HepG2 (cell line): ENCODE measurements around the gene RNF149. TPM values are rescaled to one million over a fixed set of nuclear protein-coding genes. Genes with fewer than 3 reads are reported as not detected.

Experiments used
- BCL6 ChIP-seq: IDR thresholded peaks from 2 replicates; pipeline ENCODE4 v1.6.1; 2016; ENCODE audit warnings: missing genetic modification reagents, missing compliant biosample characterization
- BRD4 ChIP-seq: sonication (generic); formaldehyde crosslinking; IDR thresholded peaks from 2 replicates; pipeline ENCODE4 v1.4.0; 2020; ENCODE audit warnings: missing genetic modification reagents
- CTCF ChIP-seq: sonication (generic); formaldehyde crosslinking; IDR thresholded peaks from 2 replicates; pipeline ENCODE4 v1.5.0; 2020; ENCODE audit warnings: mild to moderate bottlenecking, missing genetic modification reagents, moderate library complexity
- DMAP1 ChIP-seq: IDR thresholded peaks from 2 replicates; pipeline ENCODE4 v1.6.1; 2016
- ELF1 ChIP-seq: sonication (generic); formaldehyde crosslinking; IDR thresholded peaks from 2 replicates; pipeline ENCODE4 v1.4.0; 2020; ENCODE audit warnings: missing genetic modification reagents
- ERF ChIP-seq: IDR thresholded peaks from 2 replicates; pipeline ENCODE4 v1.6.1; 2018; ENCODE audit warnings: missing biosample characterization, missing genetic modification reagents
- GATAD2A ChIP-seq: IDR thresholded peaks from 2 replicates; pipeline ENCODE4 v1.6.1; 2016
- HDAC2 ChIP-seq: sonication (generic); formaldehyde crosslinking; IDR thresholded peaks from 2 replicates; pipeline ENCODE4 v1.4.0; 2020; ENCODE audit warnings: missing genetic modification reagents
- HMGXB4 ChIP-seq, 2 experiments: sonication (generic) in 1 of 2; formaldehyde crosslinking in 1 of 2; IDR thresholded peaks; 2 replicates each; pipeline versions ENCODE4 v1.4.0 to v1.6.1; 2018 to 2020; ENCODE audit warnings: missing genetic modification reagents in 2 of 2, borderline replicate concordance in 1 of 2, low read depth in 1 of 2, mild to moderate bottlenecking in 1 of 2, missing biosample characterization in 1 of 2
- HOXA5 ChIP-seq: sonication (generic); formaldehyde crosslinking; IDR thresholded peaks from 2 replicates; pipeline ENCODE4 v1.4.0; 2020; ENCODE audit warnings: missing genetic modification reagents
- MED1 ChIP-seq: sonication (generic); formaldehyde crosslinking; IDR thresholded peaks from 2 replicates; pipeline ENCODE4 v1.4.0; 2020; ENCODE audit warnings: missing genetic modification reagents
- PAXIP1 ChIP-seq: sonication (generic); formaldehyde crosslinking; conservative IDR thresholded peaks from 2 replicates; pipeline ENCODE4 v1.4.0; 2020; ENCODE audit warnings: mild to moderate bottlenecking, missing genetic modification reagents, moderate library complexity
- PHF5A ChIP-seq: IDR thresholded peaks from one replicate; pipeline ENCODE4 v1.6.1; 2018; ENCODE audit warnings: low read depth, missing genetic modification reagents; ENCODE audit not compliant: unreplicated experiment
- RAD21 ChIP-seq: fragments of 450-650 bp; formaldehyde crosslinking; IDR thresholded peaks from 2 replicates; pipeline ENCODE4 v1.5.0; 2020; ENCODE audit warnings: mild to moderate bottlenecking
- RCOR2 ChIP-seq: IDR thresholded peaks from 2 replicates; pipeline ENCODE4 v1.6.1; 2016; ENCODE audit warnings: missing biosample characterization, missing genetic modification reagents
- RXRB ChIP-seq: IDR thresholded peaks from 2 replicates; pipeline ENCODE4 v1.6.1; 2016; ENCODE audit warnings: borderline replicate concordance, missing genetic modification reagents, missing compliant biosample characterization
- SAP130 ChIP-seq: IDR thresholded peaks from 2 replicates; pipeline ENCODE4 v1.6.1; 2016; ENCODE audit warnings: low read depth
- STAG1 ChIP-seq: sonication (generic); formaldehyde crosslinking; IDR thresholded peaks from 2 replicates; pipeline ENCODE4 v1.4.0; 2020; ENCODE audit warnings: missing genetic modification reagents
- ZNF232 ChIP-seq: sonication (generic); formaldehyde crosslinking; IDR thresholded peaks from 2 replicates; pipeline ENCODE4 v1.4.0; 2020; ENCODE audit warnings: missing genetic modification reagents, borderline replicate concordance
- ZNF512B ChIP-seq: sonication (generic); formaldehyde crosslinking; IDR thresholded peaks from 2 replicates; pipeline ENCODE4 v1.5.1; 2020; ENCODE audit warnings: missing genetic modification reagents, mild to moderate bottlenecking, borderline replicate concordance
- ZNF629 ChIP-seq: sonication (generic); formaldehyde crosslinking; conservative IDR thresholded peaks from 2 replicates; pipeline ENCODE4 v1.5.0; 2020; ENCODE audit warnings: missing genetic modification reagents
- ZNF644 ChIP-seq: IDR thresholded peaks from 2 replicates; pipeline ENCODE4 v1.6.1; 2016; ENCODE audit warnings: low read depth
- polyA plus RNA-seq, 8 experiments: library from polyadenylated mRNA; depleted of rRNA in 3 of 8; stranded (reverse) in 7 of 8; unstranded in 1 of 8; fragments of >200 nt; fragmentation: Illumina TruSeq in 4 of 8; extraction: Trizol in 4 of 8; gene quantifications; 2 replicates each; pipeline versions ENCODE4 v1.2.1 to v1.2.3, GENCODE V29; 2011 to 2016; ENCODE audit warnings: low read depth in 4 of 8, missing spikeins in 1 of 8, mixed read lengths in 1 of 8; ENCODE audit not compliant: insufficient read depth in 1 of 8
- total RNA-seq, 5 experiments: library from RNA; depleted of rRNA; stranded (reverse); fragments of >200 nt; fragmentation: Illumina TruSeq; extraction: Trizol; gene quantifications; 2 replicates each; pipeline ENCODE4 v1.2.3, GENCODE V29; 2016; ENCODE audit warnings: low read depth in 1 of 5

Gene RNF149
- total and polyA plus RNA-seq, 2 of the 13 experiments (the other 11 are each of a cell fraction or from before 2014, with no cell fraction given), result 87.6 to 109 TPM

- TF ChIP-seq ZNF512B (CRISPR knock-in tag) (0 out of 2 replicates have a peak, but pooled peaks have one; percentile 58), BCL6 (CRISPR knock-in tag) (peak; percentile 16; the same call in 1 of the 2 replicates), MED1 (peak; percentile 62), DMAP1 (CRISPR knock-in tag) (0 out of 2 replicates have a peak, but pooled peaks have one; percentile 8), HOXA5 (CRISPR knock-in tag) (peak; percentile 36; the same call in 1 of the 2 replicates), RAD21 (CRISPR knock-in tag) (peak; percentile 62), RXRB (peak; percentile 21; the same call in 1 of the 2 replicates), STAG1 (CRISPR knock-in tag) (peak; percentile 79), HDAC2 (CRISPR knock-in tag) (peak; percentile 11; the same call in 1 of the 2 replicates), CTCF (CRISPR knock-in tag) (peak; percentile 77), HMGXB4 (CRISPR knock-in tag; IDR thresholded peaks at IDR 0.05; ENCODE audit: borderline replicate concordance in 1 of 2, low read depth in 1 of 2) (peak in 1 of 2 experiments; percentile 41; a peak in 1 of 4 replicates), ZNF629 (CRISPR knock-in tag) (0 out of 2 replicates have a peak, but pooled peaks have one; percentile 13), ZNF644 (CRISPR knock-in tag) (peak; percentile 90), PHF5A (peak; percentile 12), BRD4 (CRISPR knock-in tag) (0 out of 2 replicates have a peak, but pooled peaks have one; percentile 48), RCOR2 (CRISPR knock-in tag) (peak; percentile 56; the same call in 1 of the 2 replicates), GATAD2A (CRISPR knock-in tag) (peak; percentile 75), ZNF232 (0 out of 2 replicates have a peak, but pooled peaks have one; percentile 33), ERF (0 out of 2 replicates have a peak, but pooled peaks have one; percentile 26), ELF1 (CRISPR knock-in tag) (peak; percentile 56), PAXIP1 (CRISPR knock-in tag) (0 out of 2 replicates have a peak, but pooled peaks have one; percentile 28), SAP130 (0 out of 2 replicates have a peak, but pooled peaks have one; percentile 39)
Measured at GRCh38 chr2:101240694-101241093, 67.8 kb downstream of the RNF149 start (continued).
